ENCODE data around the gene ZNF490. TPM values are rescaled to one million over a fixed set of nuclear protein-coding genes. Genes with fewer than 3 reads are reported as not detected.
"Not testable (repeated sequence)": the region's sequence is repeated elsewhere in the genome, so short reads cannot be mapped to it uniquely, and the experiment has no call there.

Gene ZNF490
- total RNA-seq, 1 donor from 2014 or later: 13.6 TPM

DNA sequence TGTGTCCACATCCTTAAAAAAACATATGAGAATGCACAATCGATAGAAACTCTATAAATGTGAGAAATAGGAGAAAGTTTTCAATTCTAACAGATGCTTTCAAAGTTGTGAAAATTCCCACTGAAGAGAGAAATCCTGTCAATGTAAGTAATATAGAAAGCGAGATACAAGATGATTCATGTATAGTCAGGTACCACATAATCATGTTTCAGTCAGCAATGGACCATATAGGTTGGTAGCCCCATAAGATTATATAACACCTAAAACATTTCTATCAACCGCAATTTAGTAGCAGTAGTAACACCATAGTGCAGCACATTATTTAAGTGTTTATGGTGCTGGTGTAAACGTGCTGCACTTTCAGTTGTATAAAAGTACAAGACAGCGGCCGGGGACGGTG lies 18.6 kb upstream of the ZNF490 start:
- no peak overlapping the region for H3K27ac Mint-ChIP-seq
- H3K4me1 Mint-ChIP-seq: no peaks in the 10 kb centered on the region
- TF ChIP-seq, protein P1, sequence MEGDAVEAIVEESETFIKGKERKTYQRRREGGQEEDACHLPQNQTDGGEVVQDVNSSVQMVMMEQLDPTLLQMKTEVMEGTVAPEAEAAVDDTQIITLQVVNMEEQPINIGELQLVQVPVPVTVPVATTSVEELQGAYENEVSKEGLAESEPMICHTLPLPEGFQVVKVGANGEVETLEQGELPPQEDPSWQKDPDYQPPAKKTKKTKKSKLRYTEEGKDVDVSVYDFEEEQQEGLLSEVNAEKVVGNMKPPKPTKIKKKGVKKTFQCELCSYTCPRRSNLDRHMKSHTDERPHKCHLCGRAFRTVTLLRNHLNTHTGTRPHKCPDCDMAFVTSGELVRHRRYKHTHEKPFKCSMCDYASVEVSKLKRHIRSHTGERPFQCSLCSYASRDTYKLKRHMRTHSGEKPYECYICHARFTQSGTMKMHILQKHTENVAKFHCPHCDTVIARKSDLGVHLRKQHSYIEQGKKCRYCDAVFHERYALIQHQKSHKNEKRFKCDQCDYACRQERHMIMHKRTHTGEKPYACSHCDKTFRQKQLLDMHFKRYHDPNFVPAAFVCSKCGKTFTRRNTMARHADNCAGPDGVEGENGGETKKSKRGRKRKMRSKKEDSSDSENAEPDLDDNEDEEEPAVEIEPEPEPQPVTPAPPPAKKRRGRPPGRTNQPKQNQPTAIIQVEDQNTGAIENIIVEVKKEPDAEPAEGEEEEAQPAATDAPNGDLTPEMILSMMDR (IDR thresholded peaks at IDR 0.05; ENCODE audit: unreplicated experiment): no peak
- H3K4me3 Mint-ChIP-seq: no peak overlapping the region
- no peaks in the 10 kb centered on the region for H3K27me3 Mint-ChIP-seq (ENCODE audit: low read depth)
- no peak for DNase-seq (ENCODE audit: low spot score in 2 of 2, unreplicated experiment in 2 of 2)
- H3K9me3 Mint-ChIP-seq: peaks cover 23% of the 10 kb centered on the region
- peaks cover 67% of the 10 kb centered on the region for H3K36me3 Mint-ChIP-seq

DNA sequence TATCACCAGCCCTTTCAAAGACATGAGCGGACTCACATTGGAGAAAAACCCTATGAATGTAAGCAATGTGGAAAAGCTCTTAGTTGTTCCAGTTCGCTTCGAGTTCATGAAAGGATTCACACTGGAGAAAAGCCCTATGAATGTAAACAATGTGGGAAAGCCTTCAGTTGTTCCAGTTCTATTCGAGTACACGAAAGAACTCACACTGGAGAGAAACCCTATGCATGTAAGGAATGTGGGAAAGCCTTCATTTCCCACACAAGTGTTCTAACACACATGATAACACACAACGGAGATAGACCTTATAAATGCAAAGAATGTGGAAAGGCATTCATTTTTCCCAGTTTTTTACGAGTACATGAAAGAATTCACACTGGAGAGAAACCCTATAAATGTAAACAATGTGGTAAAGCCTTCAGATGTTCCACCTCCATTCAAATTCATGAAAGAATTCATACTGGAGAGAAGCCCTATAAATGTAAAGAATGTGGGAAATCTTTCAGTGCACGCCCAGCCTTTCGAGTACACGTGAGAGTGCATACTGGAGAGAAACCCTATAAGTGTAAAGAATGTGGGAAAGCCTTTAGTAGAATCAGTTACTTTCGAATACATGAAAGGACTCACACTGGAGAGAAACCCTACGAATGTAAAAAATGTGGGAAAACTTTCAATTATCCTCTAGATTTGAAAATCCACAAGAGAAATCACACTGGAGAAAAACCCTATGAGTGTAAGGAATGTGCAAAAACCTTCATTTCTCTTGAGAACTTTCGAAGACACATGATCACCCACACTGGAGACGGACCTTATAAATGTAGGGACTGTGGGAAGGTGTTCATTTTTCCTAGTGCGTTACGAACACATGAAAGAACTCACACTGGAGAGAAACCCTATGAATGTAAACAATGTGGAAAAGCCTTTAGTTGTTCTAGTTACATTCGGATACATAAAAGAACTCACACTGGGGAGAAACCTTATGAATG lies 17.7 kb upstream of the ZNF490 start:
- Mint-ChIP-seq H3K9me3 (peaks cover 26% of the 10 kb centered on the region), H3K27me3 (ENCODE audit: low read depth) (no peaks in the 10 kb centered on the region), H3K27ac (no peak overlapping the region), H3K36me3 (peaks cover 68% of the 10 kb centered on the region), H3K4me1 (no peaks in the 10 kb centered on the region), H3K4me3 (no peak overlapping the region)
- no peak for DNase-seq (ENCODE audit: low spot score in 2 of 2, unreplicated experiment in 2 of 2)
- TF ChIP-seq, protein P1 (IDR thresholded peaks at IDR 0.05; ENCODE audit: unreplicated experiment): no peak

DNA sequence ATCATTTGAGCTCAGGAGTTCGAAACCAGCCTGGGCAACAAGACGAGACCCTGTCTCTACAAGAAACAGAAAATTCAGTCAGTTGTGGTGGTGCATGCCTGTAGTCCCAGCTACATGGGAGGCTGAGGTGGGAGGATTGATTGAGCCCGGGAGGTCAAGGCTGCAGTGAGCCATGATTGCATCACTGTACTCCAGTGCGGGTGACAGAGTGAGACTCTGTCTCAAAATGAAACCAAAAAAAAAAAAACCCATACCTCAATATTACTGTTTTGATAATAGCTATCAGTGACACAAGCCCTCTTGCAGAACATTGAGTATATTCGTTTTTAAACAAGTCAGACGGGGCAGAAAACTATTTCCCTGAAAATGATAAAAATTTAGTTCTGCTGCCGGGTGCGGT lies 16.3 kb upstream of the ZNF490 start:
- H3K4me1 Mint-ChIP-seq: no peaks in the 10 kb centered on the region
- no peaks in the 10 kb centered on the region for H3K27me3 Mint-ChIP-seq (ENCODE audit: low read depth)
- H3K27ac Mint-ChIP-seq: no peak overlapping the region
- H3K36me3 Mint-ChIP-seq: peaks cover 67% of the 10 kb centered on the region
- H3K9me3 Mint-ChIP-seq: peaks cover 28% of the 10 kb centered on the region
- no peak for DNase-seq (ENCODE audit: low spot score in 2 of 2, unreplicated experiment in 2 of 2)
- TF ChIP-seq, protein P1 (IDR thresholded peaks at IDR 0.05; ENCODE audit: unreplicated experiment): no peak
- no peak overlapping the region for H3K4me3 Mint-ChIP-seq

DNA sequence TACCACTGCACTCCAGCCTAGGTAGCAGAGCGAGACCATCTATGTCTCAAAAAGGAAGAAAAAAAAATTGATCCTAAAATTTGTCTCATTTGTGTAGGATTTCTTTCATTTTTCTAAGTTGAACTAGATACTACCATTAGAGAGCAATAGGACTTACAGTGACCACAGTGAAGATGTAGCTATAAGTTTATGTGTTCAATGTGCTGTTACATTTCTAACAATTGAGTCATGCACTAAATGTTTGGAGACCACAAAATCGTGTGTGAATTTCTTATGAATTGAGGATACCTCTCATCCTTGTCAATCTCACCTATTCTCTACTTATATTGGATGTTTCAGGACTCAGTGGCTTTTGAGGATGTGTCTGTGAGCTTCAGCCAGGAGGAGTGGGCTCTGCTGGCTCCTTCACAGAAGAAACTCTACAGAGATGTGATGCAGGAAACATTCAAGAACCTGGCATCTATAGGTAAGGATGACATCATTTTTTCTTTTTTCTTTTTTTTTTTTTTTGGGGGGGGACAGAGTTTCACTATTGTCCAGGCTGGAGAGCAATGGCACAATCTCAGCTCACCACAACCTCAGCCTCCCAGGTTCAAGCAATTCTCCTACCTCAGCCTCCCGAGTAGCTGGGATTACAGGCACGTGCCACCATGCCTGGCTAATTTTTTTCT lies 12.9 kb upstream of the ZNF490 start:
- H3K27me3 Mint-ChIP-seq (ENCODE audit: low read depth): no peaks in the 10 kb centered on the region
- H3K4me3 Mint-ChIP-seq: no peak overlapping the region
- TF ChIP-seq, protein P1 (IDR thresholded peaks at IDR 0.05; ENCODE audit: unreplicated experiment): no peak
- no peaks in the 10 kb centered on the region for H3K4me1 Mint-ChIP-seq
- H3K27ac Mint-ChIP-seq: no peak overlapping the region
- peaks cover 54% of the 10 kb centered on the region for H3K36me3 Mint-ChIP-seq
- peaks cover 19% of the 10 kb centered on the region for H3K9me3 Mint-ChIP-seq
- DNase-seq (ENCODE audit: low spot score in 2 of 2, unreplicated experiment in 2 of 2): no peak

DNA sequence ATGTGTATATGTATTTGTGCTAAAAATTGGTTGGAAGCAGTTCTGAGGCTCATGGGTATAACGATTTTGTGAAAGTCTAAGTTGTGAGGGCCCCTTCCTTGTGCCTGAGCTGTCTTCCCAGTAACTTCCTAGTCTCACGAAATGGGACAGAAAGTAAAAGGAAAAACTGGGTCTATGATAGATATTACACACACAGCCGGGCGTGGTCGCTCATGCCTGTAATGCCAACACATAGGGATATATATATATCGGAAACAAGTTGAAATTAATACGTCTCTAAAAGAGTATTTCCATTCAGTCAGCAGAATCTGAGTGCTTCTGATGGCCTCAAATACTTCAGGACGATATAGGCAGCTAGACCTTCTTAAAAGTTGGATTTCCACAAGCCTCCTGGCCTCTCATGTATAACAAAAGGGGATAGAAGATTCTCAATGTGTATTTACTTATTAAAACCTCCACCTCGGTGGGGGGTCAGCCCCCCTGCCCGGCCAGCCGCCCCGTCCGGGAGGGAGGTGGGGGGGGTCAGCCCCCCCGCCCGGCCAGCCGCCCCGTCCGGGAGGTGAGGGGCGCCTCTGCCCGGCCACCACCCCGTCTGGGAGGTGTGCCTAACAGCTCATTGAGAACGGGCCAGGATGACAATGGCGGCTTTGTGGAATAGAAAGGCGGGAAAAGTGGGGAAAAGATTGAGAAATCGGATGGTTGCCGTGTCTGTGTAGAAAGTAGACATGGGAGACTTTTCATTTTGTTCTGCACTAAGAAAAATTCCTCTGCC lies 10.8 kb upstream of the ZNF490 start:
- H3K4me1 Mint-ChIP-seq; DNase-seq (ENCODE audit: low spot score in 2 of 2, unreplicated experiment in 2 of 2); H3K4me3 Mint-ChIP-seq; H3K27me3 Mint-ChIP-seq (ENCODE audit: low read depth); H3K9me3 Mint-ChIP-seq; H3K27ac Mint-ChIP-seq: not testable (repeated sequence)
- H3K36me3 Mint-ChIP-seq: peaks cover 41% of the 10 kb centered on the region

Data from mesothelial cell of epicardium (in vitro differentiated cells).